SK-N-MC (cell line): ENCODE data around the gene TAB2.

Source experiments
- EZH2 ChIP-seq: fragments of 200-600 bp; sonication (generic); IDR thresholded peaks from one replicate; pipeline ENCODE4 v1.6.1; 2017; ENCODE audit warnings: antibody characterized with exemption
- FOXP2 ChIP-seq: optimal IDR thresholded peaks from 2 replicates; pipeline ENCODE3; 2011; ENCODE audit warnings: mild to moderate bottlenecking, moderate library complexity; ENCODE audit not compliant: insufficient read depth; ENCODE audit errors: extremely low read length, control extremely low read depth
- POLR2AphosphoS5 ChIP-seq: IDR thresholded peaks from 2 replicates; pipeline ENCODE4 v1.6.1; 2012; ENCODE audit warnings: mild to moderate bottlenecking, low read depth, low read length, borderline replicate concordance

GRCh38 chr6:149289966-149290365 lies 27.5 kb upstream of the TAB2 start:
- no peak for TF ChIP-seq EZH2
- no peak for TF ChIP-seq POLR2AphosphoS5
- no peak for TF ChIP-seq FOXP2
